ENCODE data around the gene AGAP5.
"Not testable (repeated sequence)": the region's sequence is repeated elsewhere in the genome, so short reads cannot be mapped to it uniquely, and the experiment has no call there.

- TF ChIP-seq EZH2 (IDR thresholded peaks at IDR 0.05; ENCODE audit: borderline replicate concordance, low read length); CTCF (IDR thresholded peaks at IDR 0.05; ENCODE audit: low read length): not testable (repeated sequence)
Measured at GRCh38 chr10:73689596-73689995, 8.3 kb downstream of the AGAP5 start.
